CD1c-positive myeloid dendritic cell (primary cell): ENCODE data around the gene SHLD1.
A peak's percentile ranks its signal among the peaks of the same experiment; 100 is the strongest.

Source experiments
- DNase-seq: peaks from one replicate; pipeline ENCODE4 v3.0.0-alpha.2; 2016; ENCODE audit errors: extremely low spot score

The SHLD1 gene

GRCh38 chr20:5845681-5846615 lies 95.7 kb downstream of the SHLD1 start:
- DNase-seq, result no peak

- DNase-seq, result no peak
These were observed 98.7 kb downstream of the SHLD1 start for GRCh38 chr20:5848711-5849505.

GRCh38 chr20:5855939-5856338 lies 105.7 kb downstream of the SHLD1 start:
- no peak for DNase-seq

- DNase-seq, result no peak
These were observed 109.4 kb downstream of the SHLD1 start for GRCh38 chr20:5859608-5860007.

GRCh38 chr20:5862703-5863039 lies 112.5 kb downstream of the SHLD1 start:
- DNase-seq, result no peak

- DNase-seq, result peak; percentile 55
These were observed 113.0 kb downstream of the SHLD1 start for GRCh38 chr20:5863040-5863833.

GRCh38 chr20:5864428-5864827 lies 114.2 kb downstream of the SHLD1 start:
- no peak for DNase-seq

GRCh38 chr20:5864873-5865587 lies 114.8 kb downstream of the SHLD1 start:
- DNase-seq, result peak; percentile 34

GRCh38 chr20:5865604-5866003 lies 115.4 kb downstream of the SHLD1 start:
- DNase-seq, result no peak

GRCh38 chr20:5870568-5870981 lies 120.4 kb downstream of the SHLD1 start:
- DNase-seq, result no peak

- no peak for DNase-seq
These were observed 121.5 kb downstream of the SHLD1 start for GRCh38 chr20:5871459-5872410.

- no peak for DNase-seq
These were observed 126.9 kb downstream of the SHLD1 start for GRCh38 chr20:5877128-5877527.

GRCh38 chr20:5880326-5880725 lies 130.1 kb downstream of the SHLD1 start:
- DNase-seq, result no peak

GRCh38 chr20:5881703-5882102 lies 131.5 kb downstream of the SHLD1 start:
- no peak for DNase-seq

- no peak for DNase-seq
These were observed 132.0 kb downstream of the SHLD1 start for GRCh38 chr20:5882166-5882565.

GRCh38 chr20:5884465-5885335 lies 134.5 kb downstream of the SHLD1 start:
- DNase-seq, result no peak

GRCh38 chr20:5885866-5886265 lies 135.7 kb downstream of the SHLD1 start:
- DNase-seq, result no peak

- DNase-seq, result no peak
These were observed 136.6 kb downstream of the SHLD1 start for GRCh38 chr20:5886788-5887187.

- DNase-seq, result no peak
These were observed 137.2 kb downstream of the SHLD1 start for GRCh38 chr20:5887386-5887785.
